ENCODE measurements around the gene CEBPE.

Gene CEBPE

GRCh38 chr14:23146351-23146910 is 27.4 kb upstream of the CEBPE start:
- no peak for DNase-seq (ENCODE audit: low read depth in 2 of 2)
- no peak for TF ChIP-seq CTCF (IDR thresholded peaks at IDR 0.05; ENCODE audit: low read depth, low read length)
- H3K4me3 ChIP-seq (replicated peaks in 1 of 2; ENCODE audit: low read depth in 2 of 2, low read length in 2 of 2) = no peak overlapping the region

- no peak overlapping the region for H3K4me3 ChIP-seq (replicated peaks in 1 of 2; ENCODE audit: low read depth in 2 of 2, low read length in 2 of 2)
- peak in 1 of 2 donors; percentile 51 for DNase-seq (ENCODE audit: low read depth in 2 of 2)
- no peak for TF ChIP-seq CTCF (IDR thresholded peaks at IDR 0.05; ENCODE audit: low read depth, low read length)
These were observed 26.8 kb upstream of the CEBPE start for GRCh38 chr14:23145794-23146350.

- TF ChIP-seq CTCF (IDR thresholded peaks at IDR 0.05; ENCODE audit: low read depth, low read length) = no peak
- H3K4me3 ChIP-seq (replicated peaks in 1 of 2; ENCODE audit: low read depth in 2 of 2, low read length in 2 of 2) = no peak overlapping the region
- DNase-seq (ENCODE audit: low read depth in 2 of 2) = no peak
These were observed 24.9 kb upstream of the CEBPE start for GRCh38 chr14:23143911-23144310.

GRCh38 chr14:23142826-23143225 is 23.8 kb upstream of the CEBPE start:
- DNase-seq (ENCODE audit: low read depth in 2 of 2) = no peak
- TF ChIP-seq CTCF (IDR thresholded peaks at IDR 0.05; ENCODE audit: low read depth, low read length) = no peak
- no peak overlapping the region for H3K4me3 ChIP-seq (replicated peaks in 1 of 2; ENCODE audit: low read depth in 2 of 2, low read length in 2 of 2)

- H3K4me3 ChIP-seq (replicated peaks in 1 of 2; ENCODE audit: low read depth in 2 of 2, low read length in 2 of 2) = no peak overlapping the region
- no peak for TF ChIP-seq CTCF (IDR thresholded peaks at IDR 0.05; ENCODE audit: low read depth, low read length)
- peak; percentile 12 to 93 for DNase-seq (ENCODE audit: low read depth in 2 of 2)
These were observed 22.8 kb upstream of the CEBPE start for GRCh38 chr14:23141706-23142444.

- no peak for TF ChIP-seq CTCF (IDR thresholded peaks at IDR 0.05; ENCODE audit: low read depth, low read length)
- H3K4me3 ChIP-seq (replicated peaks in 1 of 2; ENCODE audit: low read depth in 2 of 2, low read length in 2 of 2) = no peak overlapping the region
- DNase-seq (ENCODE audit: low read depth in 2 of 2) = no peak
These were observed 21.3 kb upstream of the CEBPE start for GRCh38 chr14:23140371-23140770.

All from cardiac fibroblast (primary cell).